GM18505 (cell line): ENCODE results near the gene CCDC78.
"Not testable (repeated sequence)": the region's sequence is repeated elsewhere in the genome, so short reads cannot be mapped to it uniquely, and the experiment has no call there.

ENCODE experiments used
- ATAC-seq: cut with Tn5 transposase; IDR thresholded peaks from one replicate; pipeline ENCODE4 v1.9.1; 2021; ENCODE audit not compliant: unreplicated experiment
- POLR2A ChIP-seq: IDR thresholded peaks from 4 replicates; pipeline ENCODE4 v1.6.1; 2011; ENCODE audit warnings: borderline replicate concordance; ENCODE audit not compliant: insufficient read depth, insufficient read length; ENCODE audit errors: extremely low read depth

The CCDC78 gene

DNA sequence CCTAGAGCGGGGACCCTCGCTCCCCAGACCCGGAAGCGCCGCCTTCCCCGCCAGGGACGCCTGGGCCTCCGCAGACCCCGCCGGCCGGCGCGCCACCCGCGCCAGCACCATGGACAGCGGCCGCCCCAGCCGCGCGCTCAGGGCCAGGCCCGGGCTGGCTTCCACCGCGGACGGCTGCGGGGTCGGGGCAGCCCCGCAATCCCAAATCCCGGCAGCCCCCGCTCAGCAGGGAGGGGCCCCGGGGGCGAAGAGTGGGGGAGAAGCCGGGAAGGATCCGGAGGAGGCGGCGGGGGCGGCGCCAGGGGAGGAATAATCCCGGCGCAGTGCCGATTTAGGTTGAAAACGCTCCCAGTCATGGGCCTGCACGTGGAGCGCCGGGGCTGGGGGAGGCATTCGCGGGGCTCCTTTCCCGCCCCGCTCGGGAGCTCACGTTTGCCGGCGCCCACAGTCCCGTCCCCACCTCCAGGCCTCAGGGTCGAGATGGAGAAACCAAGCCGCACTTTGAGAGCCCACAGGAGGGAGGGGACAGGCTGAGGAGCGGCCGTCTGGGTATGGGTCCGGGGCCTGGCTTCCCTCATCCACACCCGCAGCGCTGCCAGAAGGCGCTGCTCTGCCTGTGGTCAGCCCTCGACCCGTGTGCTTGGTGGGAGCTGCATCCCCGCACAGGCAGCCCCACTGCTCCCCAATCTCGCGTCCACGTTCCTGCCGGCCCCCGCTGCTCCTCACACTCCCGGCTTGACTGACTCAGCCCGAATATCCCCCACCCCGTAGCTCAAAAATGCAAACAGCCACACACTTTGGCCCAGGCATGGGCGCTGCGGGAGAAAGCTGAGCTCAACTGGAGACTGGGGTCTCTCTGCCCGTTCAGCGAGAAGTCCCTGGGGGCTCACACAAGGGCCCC is 25.3 kb downstream of the CCDC78 start:
- no peak for ATAC-seq
- no peak for TF ChIP-seq POLR2A

DNA sequence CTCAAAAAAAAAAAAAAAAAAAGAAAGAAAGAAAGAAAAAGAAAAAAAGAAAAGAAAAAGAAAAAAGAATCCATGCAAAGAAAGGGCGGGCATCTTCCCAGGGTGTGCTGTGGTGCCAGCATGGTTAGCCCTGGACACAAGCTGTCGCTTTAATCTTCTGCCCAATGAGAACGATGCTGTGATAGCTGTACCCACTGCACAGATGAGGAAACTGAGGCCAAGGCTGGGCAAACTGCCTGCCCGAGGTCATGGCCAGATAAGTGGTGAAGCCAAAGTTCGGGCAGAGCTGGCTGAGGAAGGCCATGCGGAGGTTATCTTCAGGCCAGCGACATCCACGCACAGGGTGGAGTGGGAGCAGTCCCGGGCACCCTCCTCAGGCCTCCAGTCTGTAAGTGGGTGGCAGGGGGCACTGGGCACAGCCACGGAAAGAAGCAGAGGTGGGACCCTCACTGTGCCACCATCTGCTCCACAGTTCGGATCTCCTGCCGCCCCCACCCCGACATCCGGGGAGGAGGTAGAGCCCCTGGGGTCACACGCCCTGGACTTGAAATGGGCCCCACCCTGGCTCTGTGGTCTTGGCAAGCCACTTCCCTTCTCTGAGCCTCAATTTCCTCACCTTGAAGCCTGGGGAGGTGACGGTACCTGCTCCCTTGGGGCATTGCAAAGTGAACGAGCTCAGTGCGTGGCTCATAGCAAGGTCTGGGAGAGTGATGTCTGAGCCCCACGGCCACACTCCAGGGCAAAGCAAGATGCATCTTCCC is 27.2 kb downstream of the CCDC78 start:
- TF ChIP-seq POLR2A: no peak
- ATAC-seq: no peak

DNA sequence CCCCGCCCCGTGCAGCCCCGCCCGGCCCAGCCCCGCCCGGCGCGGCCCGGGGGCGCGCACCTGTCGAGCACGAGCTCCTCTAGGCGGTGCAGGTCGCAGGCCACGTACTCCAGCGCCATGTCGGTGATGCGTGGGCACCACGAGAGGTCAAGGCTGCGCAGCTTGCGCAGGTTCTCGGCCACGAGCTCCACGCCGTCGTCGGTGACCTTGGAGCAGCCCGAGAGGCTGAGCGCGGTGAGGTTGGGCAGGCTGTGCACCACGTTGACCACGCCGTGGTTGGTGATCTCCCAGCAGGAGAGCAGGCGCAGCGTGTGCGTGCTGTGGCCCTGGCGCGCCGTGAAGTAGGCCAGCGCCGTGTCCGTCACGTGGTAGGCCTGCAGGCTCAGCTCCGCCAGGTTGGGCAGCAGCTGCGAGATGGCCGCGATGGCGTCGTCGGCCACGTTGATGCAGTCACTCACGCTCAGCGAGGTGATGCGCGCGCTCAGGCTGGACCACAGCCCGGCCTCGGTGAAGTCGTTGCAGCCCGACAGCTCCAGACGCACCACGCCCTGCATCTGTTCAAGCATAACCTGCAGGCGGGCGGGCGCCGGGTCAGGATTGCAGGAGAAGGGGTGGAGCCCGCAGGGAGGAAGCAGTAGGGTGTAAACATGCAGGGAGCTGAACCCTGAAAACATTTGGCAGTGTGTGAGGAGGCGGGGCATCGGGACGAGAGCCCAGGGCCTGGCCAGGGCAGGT is 30.7 kb downstream of the CCDC78 start:
- no peak for ATAC-seq
- TF ChIP-seq POLR2A: no peak

DNA sequence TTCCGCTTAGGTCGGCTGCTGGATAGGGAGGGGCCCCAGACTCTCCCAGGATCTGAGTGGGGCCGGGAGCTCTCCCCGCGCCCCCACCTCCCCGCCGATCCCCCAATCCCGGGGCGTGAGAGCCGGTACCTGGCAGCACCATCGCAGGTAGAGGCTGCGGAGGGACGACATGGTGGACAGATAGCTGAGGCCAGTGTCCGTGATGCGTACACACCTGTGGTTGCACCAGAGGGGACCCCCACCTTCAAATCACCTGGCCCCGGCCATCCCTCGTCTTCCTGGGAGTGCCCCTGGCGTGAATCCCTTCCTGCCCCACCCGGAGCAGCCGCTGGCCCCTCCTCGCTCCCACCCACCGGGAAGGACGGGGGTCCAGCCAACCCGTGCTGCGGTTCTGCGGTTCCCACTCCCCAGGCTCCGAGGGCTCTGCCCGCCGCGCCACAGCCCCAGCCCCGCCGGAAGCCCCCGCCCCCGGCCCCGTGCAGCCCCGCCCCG is 31.3 kb downstream of the CCDC78 start:
- no peak for ATAC-seq
- TF ChIP-seq POLR2A: no peak

DNA sequence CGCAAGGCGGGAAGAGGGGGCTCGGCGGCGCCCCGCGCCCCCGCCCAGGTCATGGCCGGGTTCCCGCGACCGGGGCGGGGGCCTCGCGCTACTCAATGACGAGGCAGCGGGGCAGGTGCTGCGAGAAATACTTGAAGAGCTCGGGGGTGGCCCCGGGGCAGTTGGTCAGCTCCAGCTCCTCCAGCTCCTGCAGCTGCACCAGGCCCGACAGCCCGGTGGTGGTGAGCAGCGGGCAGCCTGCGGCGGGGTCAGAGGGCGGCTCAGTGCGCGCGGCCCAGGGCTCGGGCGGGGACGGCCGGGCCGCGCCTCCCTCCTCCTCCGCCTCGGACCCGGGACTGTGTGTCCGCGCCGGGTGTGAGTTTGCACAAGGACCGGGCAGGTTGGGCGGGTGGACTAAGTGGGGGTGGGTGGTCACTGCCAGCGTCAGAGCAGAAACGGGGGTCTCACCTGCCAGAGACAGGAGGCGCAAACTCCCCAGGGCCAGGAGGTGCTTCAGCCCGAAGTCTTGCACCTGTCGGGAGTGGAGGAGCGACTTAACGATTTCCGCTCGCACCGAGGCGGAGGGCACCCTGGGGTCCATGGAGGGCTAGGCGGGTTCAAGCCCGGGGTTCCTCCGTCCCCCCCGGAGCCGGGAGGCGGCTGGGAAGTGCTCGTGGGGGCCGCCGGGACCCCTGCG is 31.9 kb downstream of the CCDC78 start:
- ATAC-seq: no peak

DNA sequence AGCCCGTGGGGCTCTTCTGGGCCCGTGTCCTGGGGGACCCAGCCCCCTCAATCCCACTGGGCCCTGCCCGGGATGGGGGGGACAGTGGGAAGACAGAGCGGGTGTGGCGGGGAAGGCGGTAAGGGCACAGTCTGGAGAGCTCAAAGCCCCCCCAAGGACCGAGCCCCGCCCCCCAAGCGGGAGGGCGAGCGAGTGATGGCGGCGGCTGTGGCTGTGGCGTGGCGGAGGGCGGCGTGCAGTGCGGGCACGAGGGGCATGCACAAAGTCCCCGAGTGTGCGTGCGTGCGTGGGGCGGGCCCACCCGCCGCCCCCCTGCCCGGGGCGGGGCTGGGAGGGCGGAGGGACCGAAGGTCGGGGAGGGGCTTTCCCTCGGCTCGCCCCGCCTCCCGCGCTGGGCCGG is 32.5 kb downstream of the CCDC78 start:
- no peak for TF ChIP-seq POLR2A
- ATAC-seq: no peak

More for the DNA sequence above, 31.9 kb downstream of the CCDC78 start:
- no peak for TF ChIP-seq POLR2A

DNA sequence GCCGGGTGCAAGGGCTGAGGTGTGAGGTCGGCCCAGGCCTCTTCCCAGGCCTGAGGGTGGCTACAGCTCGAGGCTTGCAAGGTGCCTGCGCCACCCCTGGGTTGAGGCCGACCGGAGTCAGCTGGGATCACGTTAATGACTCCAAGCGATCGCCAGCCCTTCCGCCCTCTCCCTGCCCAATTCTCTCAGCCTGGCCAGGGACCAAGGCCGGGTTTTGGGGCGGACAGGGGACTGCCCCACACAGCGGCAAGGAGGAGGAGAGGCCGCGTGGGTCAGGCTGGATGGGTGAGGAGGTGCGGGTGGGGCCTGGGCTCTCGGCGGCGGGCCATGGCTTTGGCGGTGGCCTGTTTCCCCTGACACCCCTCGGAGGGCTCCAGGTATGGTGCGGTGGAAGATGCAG is 32.9 kb downstream of the CCDC78 start:
- ATAC-seq: no peak
- TF ChIP-seq POLR2A: no peak

DNA sequence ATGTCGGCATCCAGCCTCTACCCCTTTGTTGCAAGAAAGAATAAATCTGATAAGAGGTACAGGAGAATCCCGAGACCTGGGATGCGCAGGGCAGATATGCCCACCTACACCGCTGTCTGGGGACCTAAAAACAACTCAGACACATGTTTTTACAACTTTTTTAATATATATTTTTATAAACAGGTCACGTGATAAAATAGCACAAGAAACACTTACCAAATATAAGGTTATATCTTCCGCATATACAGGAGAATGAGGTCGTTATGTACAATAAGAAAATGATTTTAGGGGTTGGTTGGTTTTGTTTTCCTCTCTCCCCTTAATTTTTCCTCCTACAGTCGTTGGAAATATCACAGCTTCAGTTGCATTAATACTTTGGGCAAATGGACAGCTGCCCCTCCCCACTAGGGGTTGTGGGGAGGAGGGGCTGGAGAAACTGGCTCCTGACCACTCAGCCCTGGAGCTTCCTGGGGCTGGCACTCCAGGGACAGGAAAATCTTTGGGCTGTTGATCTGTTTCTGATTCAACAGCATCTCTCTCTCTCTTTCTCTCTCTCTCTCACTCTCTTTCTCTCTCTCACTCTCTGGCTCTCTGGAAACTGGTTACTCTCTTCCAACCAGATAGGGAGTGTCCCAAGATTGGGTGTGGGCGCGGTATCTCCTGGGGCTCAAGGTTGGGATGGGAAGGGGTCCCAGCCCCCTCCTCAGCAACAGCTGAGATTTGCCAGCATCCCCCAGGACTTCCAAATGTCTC is 33.7 kb downstream of the CCDC78 start:
- no peak for TF ChIP-seq POLR2A
- ATAC-seq: no peak

DNA sequence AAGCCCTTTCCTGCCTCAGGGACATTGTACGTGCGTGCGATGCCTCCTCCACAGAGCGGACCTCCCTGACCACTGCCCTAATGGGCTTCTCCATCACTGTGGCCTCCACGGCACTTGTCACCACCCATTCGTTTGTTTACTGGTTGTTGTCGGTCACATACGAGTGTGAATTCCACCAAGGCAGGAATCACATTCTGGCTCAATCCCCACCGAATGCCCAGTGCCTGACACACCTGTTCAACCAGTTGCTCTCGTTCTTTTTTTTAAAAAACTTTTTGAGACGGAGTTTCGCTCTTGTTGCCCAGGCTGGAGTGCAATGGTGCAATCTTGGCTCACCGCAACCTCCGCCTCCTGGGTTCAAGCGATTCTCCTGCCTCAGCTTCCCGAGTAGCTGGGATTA is 35.0 kb downstream of the CCDC78 start:
- not testable (repeated sequence) for ATAC-seq

DNA sequence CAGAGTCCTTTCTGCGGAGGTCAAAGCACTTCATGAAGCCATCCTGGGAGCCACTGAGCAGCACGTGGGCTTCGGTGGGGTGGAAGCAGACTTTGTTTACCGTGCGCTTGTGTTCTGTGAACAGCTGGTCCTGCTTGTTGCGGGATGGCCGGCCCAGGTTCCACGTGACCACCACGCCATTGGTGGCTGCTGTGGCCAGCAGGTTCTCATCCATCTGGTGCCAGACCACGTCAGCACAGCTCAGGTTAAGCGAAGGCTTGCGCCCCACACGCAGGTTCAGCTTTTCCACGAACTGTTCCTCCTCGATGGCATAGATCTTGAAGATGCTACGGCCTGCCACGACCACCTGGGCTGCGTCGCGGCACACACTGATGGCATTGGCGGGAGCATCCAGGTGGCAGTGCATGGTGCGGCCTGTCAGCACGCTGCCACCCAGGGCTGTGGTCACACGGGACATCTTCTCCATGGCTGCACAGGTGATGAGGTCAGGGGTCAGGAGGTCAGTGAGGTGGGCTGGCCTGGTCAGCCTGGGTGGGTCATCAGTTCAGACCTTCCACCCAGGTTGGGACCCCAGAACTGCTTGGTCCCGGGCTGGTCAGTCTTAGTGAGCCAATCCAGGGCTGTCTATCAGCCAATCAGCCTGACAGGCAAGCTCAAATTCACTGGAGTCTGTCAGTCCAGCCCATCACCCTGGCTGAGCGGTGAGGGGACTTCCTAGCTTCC is 36.9 kb downstream of the CCDC78 start:
- peak; percentile 21 for TF ChIP-seq POLR2A
- no peak for ATAC-seq

DNA sequence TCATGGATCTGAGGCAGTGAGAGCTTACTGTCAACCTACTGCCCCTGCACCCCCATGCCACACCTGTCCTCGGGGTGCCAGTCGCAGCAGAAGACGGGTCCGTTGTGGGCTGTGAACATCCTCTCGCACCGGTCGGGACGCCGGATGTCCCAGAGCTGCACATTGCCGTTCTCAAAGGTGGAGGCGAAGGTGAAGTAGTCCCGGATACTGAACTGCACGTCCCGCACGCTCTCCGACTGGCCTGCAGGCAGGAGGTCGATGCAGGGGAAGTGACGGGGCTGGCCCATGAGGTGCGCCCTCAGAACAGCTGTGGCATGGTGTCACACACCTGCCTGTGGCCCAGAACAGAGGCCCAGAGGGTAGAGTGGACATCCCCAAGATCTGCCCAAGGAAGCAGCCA is 38.7 kb downstream of the CCDC78 start:
- ATAC-seq: no peak

More for the DNA sequence above, 38.7 kb downstream of the CCDC78 start:
- TF ChIP-seq POLR2A: no peak
